ENCODE results near the gene SLC25A43.
A peak's percentile ranks its signal among the peaks of the same experiment; 100 is the strongest.
"Not testable (repeated sequence)": the region's sequence is repeated elsewhere in the genome, so short reads cannot be mapped to it uniquely, and the experiment has no call there.

The SLC25A43 gene

GRCh38 chrX:119410027-119410819 is 11.1 kb downstream of the SLC25A43 start:
- DNase-seq = peak; percentile 4

GRCh38 chrX:119410854-119411253 is 11.7 kb downstream of the SLC25A43 start:
- DNase-seq = no peak

GRCh38 chrX:119411959-119412358 is 12.8 kb downstream of the SLC25A43 start:
- DNase-seq = no peak

GRCh38 chrX:119417376-119417775 is 18.2 kb downstream of the SLC25A43 start:
- no peak for DNase-seq

- DNase-seq = peak; percentile 18
These were observed 18.7 kb downstream of the SLC25A43 start for GRCh38 chrX:119417842-119418241.

- no peak for DNase-seq
These were observed 20.0 kb downstream of the SLC25A43 start for GRCh38 chrX:119419146-119419545.

- DNase-seq = no peak
These were observed 20.8 kb downstream of the SLC25A43 start for GRCh38 chrX:119419898-119420297.

- DNase-seq = no peak
These were observed 22.0 kb downstream of the SLC25A43 start for GRCh38 chrX:119421016-119421705.

GRCh38 chrX:119423631-119424030 is 24.5 kb downstream of the SLC25A43 start:
- DNase-seq = no peak

- DNase-seq = no peak
These were observed 25.9 kb downstream of the SLC25A43 start for GRCh38 chrX:119424999-119425398.

GRCh38 chrX:119427024-119427794 is 28.1 kb downstream of the SLC25A43 start:
- no peak for DNase-seq

GRCh38 chrX:119427795-119428185 is 28.7 kb downstream of the SLC25A43 start:
- DNase-seq = no peak

- no peak for DNase-seq
These were observed 30.3 kb downstream of the SLC25A43 start for GRCh38 chrX:119429471-119429870.

GRCh38 chrX:119441295-119441694 is 42.2 kb downstream of the SLC25A43 start:
- DNase-seq = not testable (repeated sequence)

- no peak for DNase-seq
These were observed 43.1 kb downstream of the SLC25A43 start for GRCh38 chrX:119442286-119442685.

- DNase-seq = no peak
These were observed 54.1 kb downstream of the SLC25A43 start for GRCh38 chrX:119453202-119453601.

- no peak for DNase-seq
These were observed 56.1 kb downstream of the SLC25A43 start for GRCh38 chrX:119455264-119455663.

GRCh38 chrX:119459181-119459580 is 60.0 kb downstream of the SLC25A43 start:
- no peak for DNase-seq

- no peak for DNase-seq
These were observed 66.4 kb downstream of the SLC25A43 start for GRCh38 chrX:119465555-119465954.

GRCh38 chrX:119466970-119467369 is 67.8 kb downstream of the SLC25A43 start:
- DNase-seq = no peak

- no peak for DNase-seq
These were observed 68.3 kb downstream of the SLC25A43 start for GRCh38 chrX:119467433-119467832.

GRCh38 chrX:119467842-119468550 is 68.9 kb downstream of the SLC25A43 start, which contains the start of gene SLC25A5:
SLC25A5 (plus strand) TSS chrX:119468444; CDS start chrX:119468516, 72 bp downstream.
- DNase-seq = peak; percentile 86

All from NCI-H146 (cell line).